ENCODE measurements around the gene SBF1.

DNA sequence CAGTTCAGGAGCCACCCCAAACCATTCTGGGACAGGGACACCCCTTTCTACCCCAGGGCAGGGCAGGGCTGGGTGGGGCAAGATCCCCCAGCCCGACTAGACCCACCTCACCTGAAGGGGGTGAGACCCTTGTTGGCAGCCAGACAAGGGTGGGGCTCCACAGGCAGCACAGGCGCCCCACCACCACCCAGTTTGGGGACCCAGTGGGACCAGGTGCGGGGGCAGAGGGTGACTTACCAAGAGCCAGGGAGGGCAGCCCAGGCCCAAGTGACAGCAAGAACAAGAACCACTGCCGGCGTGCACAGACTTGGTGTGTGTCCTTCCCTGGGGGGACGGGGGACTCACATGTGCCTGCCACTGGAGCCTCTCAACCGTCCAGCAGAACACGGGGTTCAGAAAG, 8.7 kb upstream of the SBF1 start:
- TF ChIP-seq, protein P1, sequence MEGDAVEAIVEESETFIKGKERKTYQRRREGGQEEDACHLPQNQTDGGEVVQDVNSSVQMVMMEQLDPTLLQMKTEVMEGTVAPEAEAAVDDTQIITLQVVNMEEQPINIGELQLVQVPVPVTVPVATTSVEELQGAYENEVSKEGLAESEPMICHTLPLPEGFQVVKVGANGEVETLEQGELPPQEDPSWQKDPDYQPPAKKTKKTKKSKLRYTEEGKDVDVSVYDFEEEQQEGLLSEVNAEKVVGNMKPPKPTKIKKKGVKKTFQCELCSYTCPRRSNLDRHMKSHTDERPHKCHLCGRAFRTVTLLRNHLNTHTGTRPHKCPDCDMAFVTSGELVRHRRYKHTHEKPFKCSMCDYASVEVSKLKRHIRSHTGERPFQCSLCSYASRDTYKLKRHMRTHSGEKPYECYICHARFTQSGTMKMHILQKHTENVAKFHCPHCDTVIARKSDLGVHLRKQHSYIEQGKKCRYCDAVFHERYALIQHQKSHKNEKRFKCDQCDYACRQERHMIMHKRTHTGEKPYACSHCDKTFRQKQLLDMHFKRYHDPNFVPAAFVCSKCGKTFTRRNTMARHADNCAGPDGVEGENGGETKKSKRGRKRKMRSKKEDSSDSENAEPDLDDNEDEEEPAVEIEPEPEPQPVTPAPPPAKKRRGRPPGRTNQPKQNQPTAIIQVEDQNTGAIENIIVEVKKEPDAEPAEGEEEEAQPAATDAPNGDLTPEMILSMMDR (IDR thresholded peaks at IDR 0.05; ENCODE audit: poor library complexity, severe bottlenecking) = no peak
- TF ChIP-seq POLR2AphosphoS5 (IDR thresholded peaks at IDR 0.05) (no peak), EP300 (conservative IDR thresholded peaks at IDR 0.05; ENCODE audit: poor library complexity, severe bottlenecking) (no peak), TAF1 (IDR thresholded peaks at IDR 0.05; ENCODE audit: low read depth) (no peak), EZH2 (IDR thresholded peaks at IDR 0.05; ENCODE audit: borderline replicate concordance, insufficient read depth, low read length, poor library complexity, severe bottlenecking) (no peak), SMC3 (conservative IDR thresholded peaks at IDR 0.05; ENCODE audit: poor library complexity) (no peak)
- TF ChIP-seq, protein P2, sequence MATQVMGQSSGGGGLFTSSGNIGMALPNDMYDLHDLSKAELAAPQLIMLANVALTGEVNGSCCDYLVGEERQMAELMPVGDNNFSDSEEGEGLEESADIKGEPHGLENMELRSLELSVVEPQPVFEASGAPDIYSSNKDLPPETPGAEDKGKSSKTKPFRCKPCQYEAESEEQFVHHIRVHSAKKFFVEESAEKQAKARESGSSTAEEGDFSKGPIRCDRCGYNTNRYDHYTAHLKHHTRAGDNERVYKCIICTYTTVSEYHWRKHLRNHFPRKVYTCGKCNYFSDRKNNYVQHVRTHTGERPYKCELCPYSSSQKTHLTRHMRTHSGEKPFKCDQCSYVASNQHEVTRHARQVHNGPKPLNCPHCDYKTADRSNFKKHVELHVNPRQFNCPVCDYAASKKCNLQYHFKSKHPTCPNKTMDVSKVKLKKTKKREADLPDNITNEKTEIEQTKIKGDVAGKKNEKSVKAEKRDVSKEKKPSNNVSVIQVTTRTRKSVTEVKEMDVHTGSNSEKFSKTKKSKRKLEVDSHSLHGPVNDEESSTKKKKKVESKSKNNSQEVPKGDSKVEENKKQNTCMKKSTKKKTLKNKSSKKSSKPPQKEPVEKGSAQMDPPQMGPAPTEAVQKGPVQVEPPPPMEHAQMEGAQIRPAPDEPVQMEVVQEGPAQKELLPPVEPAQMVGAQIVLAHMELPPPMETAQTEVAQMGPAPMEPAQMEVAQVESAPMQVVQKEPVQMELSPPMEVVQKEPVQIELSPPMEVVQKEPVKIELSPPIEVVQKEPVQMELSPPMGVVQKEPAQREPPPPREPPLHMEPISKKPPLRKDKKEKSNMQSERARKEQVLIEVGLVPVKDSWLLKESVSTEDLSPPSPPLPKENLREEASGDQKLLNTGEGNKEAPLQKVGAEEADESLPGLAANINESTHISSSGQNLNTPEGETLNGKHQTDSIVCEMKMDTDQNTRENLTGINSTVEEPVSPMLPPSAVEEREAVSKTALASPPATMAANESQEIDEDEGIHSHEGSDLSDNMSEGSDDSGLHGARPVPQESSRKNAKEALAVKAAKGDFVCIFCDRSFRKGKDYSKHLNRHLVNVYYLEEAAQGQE (IDR thresholded peaks at IDR 0.05; ENCODE audit: borderline replicate concordance) = no peak
